HG03558 (cell line): Measurements from ENCODE around the gene CENPB.
A peak's percentile ranks its signal among the peaks of the same experiment; 100 is the strongest.

Experiments used
- ATAC-seq: cut with Tn5 transposase; IDR thresholded peaks from one replicate; pipeline ENCODE4 v1.9.1; 2021; ENCODE audit warnings: moderate number of reproducible peaks; ENCODE audit not compliant: unreplicated experiment; ENCODE audit errors: extremely low read depth

Gene CENPB

GRCh38 chr20:3811467-3812258 lies 25.1 kb upstream of the CENPB start:
- ATAC-seq = no peak

- no peak for ATAC-seq
Measured at GRCh38 chr20:3808544-3808943, 22.0 kb upstream of the CENPB start.

DNA sequence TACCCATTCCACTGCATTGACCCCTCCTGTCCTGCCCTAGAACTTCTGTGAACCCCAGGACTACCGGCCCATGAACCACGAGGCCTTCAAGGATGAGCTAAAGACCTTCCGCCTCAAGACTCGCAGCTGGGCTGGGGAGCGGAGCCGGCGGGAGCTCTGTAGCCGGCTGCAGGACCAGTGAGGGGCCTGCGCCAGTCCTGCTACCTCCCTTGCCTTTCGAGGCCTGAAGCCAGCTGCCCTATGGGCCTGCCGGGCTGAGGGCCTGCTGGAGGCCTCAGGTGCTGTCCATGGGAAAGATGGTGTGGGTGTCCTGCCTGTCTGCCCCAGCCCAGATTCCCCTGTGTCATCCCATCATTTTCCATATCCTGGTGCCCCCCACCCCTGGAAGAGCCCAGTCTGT lies 18.2 kb upstream of the CENPB start:
- ATAC-seq = no peak

DNA sequence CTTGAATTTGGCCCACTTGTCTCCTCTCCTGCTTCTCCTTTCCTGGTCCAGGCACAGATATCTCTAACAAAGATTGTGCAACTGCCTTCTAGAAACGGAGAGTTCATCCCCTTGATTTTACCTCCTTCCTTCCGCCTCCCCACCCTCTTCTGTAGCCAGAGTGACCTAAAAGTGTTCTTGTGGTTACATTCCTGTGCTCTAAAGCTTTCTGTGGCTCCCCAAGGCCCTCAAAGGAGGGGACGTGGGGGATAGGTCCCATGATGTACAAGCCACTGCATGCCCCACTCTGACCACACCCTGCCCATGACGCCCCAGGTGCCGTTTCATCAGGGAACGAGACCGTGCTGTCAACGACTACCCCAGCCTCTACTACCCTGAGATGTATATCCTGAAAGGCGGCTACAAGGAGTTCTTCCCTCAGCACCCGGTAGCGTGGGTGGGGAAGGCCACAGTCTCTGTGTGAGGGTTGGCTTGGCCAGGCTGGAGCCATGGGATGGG lies 17.8 kb upstream of the CENPB start:
- ATAC-seq = no peak

DNA sequence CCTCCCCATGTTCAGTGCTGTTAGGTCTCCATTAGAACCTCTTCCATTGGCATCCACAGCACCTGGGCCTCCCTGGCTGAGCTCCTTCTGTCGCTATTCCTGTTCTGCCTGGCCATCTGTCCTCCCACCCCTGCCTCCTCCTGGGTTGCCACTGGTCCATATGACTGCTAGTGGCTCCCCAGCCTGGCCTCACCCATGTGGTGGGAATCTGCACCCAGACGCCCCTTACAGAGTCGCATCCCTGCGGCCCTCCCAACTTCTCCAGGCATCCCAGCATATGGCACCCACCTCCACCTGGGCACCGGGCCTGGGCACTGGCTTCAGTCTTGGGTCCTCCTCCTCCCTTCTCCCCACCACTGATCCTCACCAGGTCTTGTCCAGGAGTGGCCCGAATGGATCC lies 17.3 kb upstream of the CENPB start:
- no peak for ATAC-seq

DNA sequence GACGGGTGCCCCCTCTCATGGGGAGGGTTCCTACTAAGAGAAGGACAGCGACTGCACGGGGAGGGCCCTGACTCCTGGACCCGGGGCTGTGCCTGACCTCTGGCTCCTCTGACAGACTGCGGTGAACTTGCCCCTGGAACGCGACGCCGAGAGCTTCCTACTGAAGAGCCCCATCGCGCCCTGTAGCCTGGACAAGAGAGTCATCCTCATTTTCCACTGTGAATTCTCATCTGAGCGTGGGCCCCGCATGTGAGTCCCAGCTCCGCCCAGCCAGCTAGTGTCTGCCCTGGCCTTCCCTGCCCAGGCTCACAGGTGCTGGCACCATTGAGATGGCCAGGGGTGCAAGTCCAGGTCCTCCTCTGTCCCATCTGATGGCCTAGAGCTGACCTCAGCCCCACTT lies 16.7 kb upstream of the CENPB start:
- ATAC-seq = no peak

DNA sequence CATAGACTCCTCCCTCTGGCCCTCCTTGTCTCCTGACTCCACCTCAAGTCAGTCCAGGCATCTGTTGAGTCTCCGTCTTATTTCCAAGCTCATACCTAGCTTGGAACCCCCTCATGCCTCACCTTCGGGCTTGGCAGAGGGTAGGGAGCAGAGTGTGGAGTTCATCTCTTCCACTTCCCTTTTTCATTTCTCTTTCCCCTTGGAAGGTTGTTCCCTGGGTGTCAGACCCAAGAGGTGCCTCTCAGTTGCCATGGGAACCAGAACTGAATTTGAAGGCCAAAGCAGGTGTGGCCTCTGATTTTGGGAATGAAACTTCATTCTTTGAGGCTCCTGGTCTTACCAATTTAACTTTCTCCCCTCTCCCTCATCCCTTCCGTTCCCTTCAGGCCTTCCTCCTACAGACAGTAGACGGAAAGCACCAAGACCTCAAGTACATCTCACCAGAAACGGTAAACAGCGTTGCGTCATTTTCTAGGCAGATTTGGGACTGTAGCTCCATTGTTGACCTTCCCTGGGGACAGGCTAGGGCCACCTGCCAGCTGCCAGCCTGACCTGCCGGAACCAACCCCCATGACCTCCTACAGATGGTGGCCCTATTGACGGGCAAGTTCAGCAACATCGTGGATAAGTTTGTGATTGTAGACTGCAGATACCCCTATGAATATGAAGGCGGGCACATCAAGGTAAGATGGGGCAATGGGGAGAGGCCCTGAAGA lies 16.1 kb upstream of the CENPB start:
- no peak for ATAC-seq

DNA sequence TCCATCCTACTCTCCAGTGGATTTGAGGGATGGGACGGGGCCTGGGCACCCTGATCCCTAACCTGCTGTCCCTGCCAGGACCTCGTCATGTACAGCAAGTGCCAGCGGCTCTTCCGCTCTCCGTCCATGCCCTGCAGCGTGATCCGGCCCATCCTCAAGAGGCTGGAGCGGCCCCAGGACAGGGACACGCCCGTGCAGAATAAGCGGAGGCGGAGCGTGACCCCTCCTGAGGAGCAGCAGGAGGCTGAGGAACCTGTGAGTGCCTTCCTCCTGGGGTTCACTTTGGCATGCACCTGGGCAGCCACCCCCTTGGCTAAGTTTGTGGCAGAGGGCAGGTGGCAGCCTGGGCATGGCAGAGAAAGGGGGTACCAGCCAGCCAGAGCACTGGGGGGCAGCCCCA lies 15.3 kb upstream of the CENPB start:
- ATAC-seq = no peak

DNA sequence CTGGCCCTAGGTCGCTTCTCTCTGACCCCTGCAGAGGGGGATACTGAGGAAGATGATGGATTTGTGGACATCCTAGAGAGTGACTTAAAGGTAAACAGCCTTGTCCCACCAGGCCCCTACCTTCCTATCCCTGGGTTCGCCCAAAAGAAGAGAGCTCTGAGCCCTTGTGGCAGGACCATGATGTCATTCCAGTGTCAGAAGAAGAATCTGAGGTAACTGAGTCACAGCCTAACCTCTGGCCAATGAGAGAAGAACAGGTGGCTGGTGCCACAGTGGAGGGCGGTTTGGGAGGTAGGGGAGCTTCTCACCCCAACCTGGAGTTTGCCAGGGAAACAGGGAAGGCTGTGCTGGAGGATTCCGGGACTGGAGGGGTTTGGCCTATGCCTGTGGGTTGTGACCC lies 14.8 kb upstream of the CENPB start:
- no peak for ATAC-seq

- ATAC-seq = no peak
Measured at GRCh38 chr20:3800878-3801260, 14.3 kb upstream of the CENPB start.

- ATAC-seq = no peak
Measured at GRCh38 chr20:3800256-3800877, 13.8 kb upstream of the CENPB start.

DNA sequence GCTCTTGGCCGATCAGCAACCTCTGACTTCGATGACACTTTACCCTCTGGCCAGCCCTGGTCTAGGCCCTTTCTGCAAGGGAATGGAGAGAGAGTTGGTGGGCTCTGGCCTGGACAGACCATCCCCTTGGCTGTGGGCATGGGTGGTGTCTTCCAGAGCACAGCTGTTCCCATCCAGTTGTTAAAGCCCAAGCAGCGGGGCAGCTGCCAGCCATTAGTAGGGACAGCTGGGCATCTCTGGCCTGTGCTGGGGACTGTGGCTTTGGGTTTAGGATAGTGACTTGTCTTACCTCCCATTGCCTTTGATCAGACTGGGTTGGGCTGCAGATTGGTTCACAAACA lies 12.3 kb upstream of the CENPB start:
- ATAC-seq = no peak

DNA sequence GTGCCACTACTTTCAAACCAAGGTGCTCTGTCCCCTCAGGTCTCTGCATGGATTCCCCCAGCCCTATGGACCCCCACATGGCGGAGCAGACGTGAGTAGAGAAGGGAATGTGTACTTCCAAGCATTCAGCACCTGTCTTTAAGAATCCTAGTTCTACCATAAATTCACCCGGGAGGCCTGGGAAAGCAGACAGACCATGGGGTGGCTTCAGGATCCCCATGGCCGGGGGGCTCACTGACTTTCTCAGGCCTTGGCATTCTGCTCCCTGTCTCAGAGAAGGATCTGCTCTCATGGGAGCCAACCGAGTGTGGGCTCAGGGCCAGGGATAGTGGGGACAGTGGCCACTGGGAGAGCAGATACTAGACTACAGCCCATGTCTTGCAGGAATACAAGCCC lies 11.8 kb upstream of the CENPB start:
- no peak for ATAC-seq

DNA sequence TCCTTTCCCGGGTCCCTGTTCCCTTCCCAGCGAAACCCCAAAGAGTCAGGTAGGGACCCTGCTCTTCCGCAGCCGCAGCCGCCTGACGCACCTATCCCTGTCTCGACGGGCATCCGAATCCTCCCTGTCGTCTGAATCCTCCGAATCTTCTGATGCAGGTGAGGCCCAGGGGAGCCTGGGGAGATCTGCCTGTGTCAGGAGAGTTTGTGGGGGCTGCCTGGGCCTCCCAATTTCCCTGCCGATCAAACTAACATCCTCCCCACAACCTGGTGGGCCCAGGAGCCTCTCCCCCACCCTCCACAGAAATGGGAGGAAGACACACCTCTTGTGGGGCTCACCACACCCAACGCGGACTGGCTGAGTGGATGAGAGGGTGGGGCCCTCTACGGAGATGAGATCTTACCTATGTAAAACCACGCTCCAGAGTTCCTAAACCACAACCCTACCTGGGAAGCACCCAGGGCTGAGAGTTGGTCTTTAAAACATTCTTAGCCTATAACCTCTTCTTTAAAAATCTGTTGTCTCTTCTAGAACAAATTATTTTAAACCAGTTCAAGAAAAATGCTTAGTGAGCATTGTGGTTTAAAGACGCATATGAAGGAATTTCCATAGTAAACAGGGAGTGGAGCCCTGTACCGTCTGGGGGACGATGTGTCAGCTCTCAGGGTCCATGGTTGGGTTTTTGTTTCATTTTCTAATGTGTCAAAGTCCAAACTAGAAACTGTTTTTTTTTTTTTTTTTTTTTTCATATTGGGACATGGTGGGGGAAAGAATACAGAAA lies 11.2 kb upstream of the CENPB start:
- ATAC-seq = no peak

- ATAC-seq = no peak
Measured at GRCh38 chr20:3797226-3797545, 10.6 kb upstream of the CENPB start.

GRCh38 chr20:3796477-3797225 lies 10.1 kb upstream of the CENPB start:
- no peak for ATAC-seq

- ATAC-seq = peak; percentile 37
Measured at GRCh38 chr20:3795511-3796468, 9.2 kb upstream of the CENPB start, which contains the start of gene CDC25B. Gene CDC25B (plus strand): TSS chr20:3796310. CDS start chr20:3796532, 222 bp downstream.

DNA sequence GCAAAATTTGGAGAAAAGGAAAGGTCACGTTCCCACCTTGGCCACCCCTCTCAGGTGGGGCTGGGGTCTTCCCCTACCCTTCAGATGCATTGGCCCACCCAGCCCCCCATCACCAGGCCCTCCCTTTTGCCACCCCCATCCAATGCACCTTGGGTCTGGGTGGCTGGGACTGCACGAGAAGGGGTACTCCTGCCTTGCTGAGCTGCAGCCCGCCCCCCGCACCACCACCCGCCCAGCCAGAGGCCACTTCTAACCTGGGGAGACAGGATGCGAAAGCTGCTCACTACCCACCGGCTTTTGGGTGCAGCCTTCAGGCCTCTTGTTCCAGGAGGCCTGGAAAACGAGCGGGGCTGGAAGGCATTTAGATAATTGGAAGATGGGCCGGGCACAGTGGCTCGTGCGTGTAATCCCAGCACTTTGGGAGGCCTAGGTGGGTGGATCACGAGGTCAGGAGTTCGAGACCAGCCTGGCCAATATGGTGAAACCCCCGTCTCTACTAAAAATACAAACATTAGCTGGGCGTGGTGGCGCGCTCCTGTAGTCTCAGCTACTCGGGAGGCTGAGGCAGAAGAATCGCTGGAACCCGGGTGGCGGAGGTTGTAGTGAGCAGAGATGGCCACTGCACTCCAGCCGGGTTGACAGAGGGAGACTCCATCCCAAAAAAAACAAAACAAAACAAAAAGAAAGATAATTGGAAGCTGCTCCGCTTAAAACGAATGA lies 8.3 kb upstream of the CENPB start:
- no peak for ATAC-seq
